DMS53 treated with DMSO at 0.1 percent for 48 hours (cell line): ENCODE data around the gene LDLR.
"Not testable (repeated sequence)": the region's sequence is repeated elsewhere in the genome, so short reads cannot be mapped to it uniquely, and the experiment has no call there.

Experiments
- DNase-seq: peaks from one replicate; lab custom pipeline; 2025; ENCODE audit not compliant: unreplicated experiment; lab: John Stamatoyannopoulos, UW

LDLR gene

GRCh38 chr19:11138601-11139300 is 49.5 kb downstream of the LDLR start:
- DNase-seq = peak; percentile 53

GRCh38 chr19:11140023-11140538 is 50.8 kb downstream of the LDLR start:
- DNase-seq = not testable (repeated sequence)

GRCh38 chr19:11140896-11141295 is 51.6 kb downstream of the LDLR start:
- DNase-seq = no peak

DNA sequence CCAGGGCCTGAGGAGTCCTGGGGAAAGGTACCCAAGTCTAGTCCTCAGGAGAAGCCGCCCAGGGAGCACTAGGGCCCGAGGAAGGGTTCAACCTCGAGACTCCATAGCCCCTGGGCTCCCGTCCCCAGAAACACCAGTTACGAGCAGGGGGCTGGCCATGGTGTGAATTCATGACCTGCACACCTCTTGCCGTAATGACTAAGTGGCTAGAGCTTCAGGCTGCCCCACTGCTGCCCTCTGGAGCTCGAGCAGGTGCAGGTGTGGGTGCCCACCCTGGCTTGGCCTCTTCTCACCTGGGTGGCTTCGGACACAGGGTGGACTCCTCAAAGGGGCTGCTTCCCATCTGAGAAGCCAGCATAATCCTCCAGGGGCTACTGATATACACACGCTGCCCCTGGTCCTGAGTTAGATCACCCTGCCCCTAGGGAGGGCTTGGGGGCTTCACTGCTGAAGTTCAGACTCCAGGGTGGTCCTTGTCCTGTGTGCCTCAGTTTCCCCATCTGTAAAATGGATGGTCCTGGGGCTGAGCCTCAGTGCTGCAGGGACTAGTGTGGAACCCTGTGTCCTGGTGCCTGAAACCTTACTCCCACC is 52.8 kb downstream of the LDLR start:
- peak; percentile 11 for DNase-seq

DNA sequence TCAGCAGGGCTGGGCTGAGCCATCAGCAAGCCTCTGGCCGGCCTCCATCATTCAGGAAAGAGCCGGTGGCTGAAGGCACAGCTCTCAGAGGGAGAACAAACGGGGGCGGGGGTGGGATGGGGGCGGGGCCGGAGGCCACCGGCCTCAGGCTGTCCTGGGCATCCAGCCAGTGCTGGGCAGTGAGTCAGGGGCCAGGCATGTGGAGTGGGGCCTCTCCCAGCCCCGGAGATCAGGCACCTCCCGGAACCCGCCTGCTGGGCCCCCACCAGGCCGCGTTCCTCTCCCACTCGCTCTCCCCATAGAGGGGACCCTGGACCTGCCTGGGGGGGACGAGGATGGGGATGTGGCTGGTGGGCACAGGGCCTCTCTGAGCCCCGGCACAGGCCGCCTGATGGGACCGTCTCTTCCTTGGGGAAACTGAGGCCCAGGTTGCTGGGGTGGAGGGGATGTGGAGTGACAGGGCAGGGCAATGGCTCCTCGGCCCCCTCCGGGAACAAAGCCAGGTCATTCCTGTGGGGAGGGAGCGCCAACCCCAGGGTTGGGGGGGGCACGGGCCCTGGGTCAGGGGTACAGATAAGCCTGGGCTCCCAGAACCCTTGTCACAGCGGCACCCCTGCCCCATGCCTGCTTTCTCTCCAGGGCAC is 53.4 kb downstream of the LDLR start:
- peak; percentile 58 for DNase-seq

DNA sequence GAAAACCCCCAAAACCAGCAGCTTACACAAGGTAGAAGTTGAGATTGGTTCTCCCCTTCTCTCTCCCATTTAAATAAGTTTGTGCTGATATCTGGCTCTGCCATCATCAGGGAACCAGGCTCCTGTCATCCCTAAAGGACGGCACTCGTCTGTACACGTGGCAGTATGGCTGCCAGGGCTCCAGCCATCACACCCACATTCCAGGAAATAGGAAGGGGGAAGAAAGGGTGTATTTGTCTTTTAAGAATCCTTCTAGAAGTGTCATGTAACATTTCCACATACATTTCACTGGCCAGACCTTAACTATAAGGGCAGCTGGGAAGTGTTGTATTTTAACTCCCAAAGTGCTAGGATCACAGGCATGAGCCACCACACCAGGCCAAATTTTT is 56.3 kb downstream of the LDLR start:
- DNase-seq = no peak

GRCh38 chr19:11148001-11148400 is 58.7 kb downstream of the LDLR start:
- no peak for DNase-seq

DNA sequence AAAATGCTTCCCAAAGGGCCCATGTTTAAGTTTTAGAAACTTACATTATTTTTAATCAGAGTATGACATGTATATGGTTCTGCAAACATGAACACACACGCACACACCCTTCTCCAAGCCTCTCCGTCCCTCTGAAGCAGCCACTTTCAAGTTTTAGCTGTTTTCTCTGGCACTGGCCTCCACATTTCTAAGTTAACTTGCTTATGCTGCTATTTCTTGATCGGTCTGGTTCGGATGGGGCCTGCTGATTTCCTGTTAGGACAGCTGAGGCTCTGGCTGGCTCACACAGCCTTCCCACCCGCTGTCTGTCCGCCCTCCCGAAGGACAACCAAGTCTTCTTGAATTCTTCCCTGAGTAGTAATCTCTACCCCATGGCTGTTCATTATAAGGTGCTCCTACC is 61.9 kb downstream of the LDLR start:
- no peak for DNase-seq

DNA sequence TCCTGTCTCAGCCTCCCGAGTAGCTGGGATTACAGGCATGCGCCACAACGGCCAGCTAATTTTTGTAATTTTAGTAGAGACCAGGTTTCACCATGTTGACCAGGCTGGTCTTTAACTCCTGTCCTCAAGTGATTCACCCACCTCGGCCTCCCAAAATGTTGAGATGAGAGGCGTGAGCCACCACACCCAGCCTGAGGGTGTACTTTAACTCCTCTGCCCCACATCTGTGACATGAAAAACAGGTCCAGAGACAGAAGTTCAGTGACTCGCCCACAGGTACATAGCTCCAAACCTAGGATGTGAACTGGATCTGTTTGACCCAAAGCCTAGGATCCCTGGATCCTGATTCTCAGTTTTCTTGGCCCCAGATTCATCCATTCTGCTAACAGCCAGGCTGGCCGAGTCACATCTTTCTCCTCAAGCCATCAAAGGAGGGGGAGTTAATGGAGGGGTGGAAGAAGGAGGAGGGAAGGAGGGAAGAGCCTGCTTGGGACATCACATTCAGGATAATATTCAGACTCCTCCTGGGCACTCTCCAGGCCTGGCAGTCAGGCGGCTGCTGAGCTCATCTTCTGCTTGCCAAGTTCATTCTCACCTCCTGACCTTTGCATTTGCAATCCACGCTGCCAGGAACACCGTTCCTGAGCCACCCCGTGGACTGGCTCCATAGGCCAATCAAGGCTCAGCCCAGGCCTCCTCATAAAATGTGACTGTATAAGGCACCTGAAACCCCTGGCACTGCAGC is 63.2 kb downstream of the LDLR start:
- no peak for DNase-seq

DNA sequence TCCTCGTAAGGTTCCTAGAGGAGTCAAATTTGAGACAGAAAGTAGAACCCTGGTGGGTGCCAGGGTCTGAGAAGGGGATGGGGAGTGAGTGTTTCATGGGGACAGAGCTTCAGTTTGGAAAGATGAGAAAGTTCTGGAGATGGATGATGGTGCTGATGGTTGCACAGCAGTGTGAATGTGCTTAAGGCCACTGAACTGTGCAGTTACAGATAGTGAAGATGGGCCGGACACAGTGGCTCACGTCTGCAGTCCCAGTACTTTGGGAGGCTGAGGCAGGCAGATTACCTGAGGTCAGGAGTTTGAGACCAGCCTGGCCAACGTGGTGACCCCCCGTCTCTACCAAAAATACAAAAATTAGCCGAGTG is 65.4 kb downstream of the LDLR start:
- no peak for DNase-seq

GRCh38 chr19:11155373-11156120 is 66.3 kb downstream of the LDLR start, which contains the start of gene SPC24:
TSS of gene SPC24 (minus strand) at chr19:11155782. CDS start at chr19:11155776, 6 bp downstream.
- peak; percentile 90 for DNase-seq

DNA sequence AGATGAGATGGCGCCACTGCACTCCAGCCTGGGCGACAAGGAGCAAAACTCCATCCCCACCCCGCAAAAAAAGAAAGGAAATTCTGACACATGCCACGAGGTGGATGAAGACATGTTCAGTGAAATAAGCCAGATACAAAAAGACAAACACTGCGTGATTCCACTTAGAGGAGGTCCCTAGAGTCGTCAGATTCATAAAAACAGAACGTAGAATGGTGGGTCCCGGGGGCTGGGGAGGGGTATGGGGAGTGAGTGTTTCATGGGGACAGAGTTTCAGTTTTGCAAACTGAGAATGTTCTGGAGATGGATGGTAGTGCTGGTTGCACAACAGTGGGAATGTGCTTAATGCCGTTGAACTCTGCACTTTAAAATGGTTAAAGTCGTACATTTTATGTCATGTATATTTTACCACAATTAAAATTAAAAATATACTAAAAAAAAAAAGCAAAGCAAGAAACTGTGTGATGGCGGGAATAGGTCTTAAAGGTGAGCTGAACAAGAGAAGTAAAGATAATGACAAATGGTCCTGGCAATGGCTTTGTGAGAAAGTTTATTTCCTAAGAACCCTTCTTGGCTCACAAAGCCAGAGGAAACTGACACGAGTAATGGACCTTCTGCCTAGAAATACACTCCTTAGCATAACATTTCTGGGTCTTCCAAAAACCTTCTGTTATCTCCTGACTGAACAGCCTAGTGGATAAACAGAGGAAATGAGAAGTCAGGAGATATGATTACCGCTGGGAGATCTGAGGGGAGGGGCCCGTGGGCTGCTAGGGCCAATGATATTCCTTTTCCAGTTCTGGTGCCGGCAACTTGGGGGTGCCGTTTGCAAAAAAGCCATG is 70.6 kb downstream of the LDLR start:
- DNase-seq = no peak

GRCh38 chr19:11160440-11160768 is 71.1 kb downstream of the LDLR start:
- DNase-seq = not testable (repeated sequence)

DNA sequence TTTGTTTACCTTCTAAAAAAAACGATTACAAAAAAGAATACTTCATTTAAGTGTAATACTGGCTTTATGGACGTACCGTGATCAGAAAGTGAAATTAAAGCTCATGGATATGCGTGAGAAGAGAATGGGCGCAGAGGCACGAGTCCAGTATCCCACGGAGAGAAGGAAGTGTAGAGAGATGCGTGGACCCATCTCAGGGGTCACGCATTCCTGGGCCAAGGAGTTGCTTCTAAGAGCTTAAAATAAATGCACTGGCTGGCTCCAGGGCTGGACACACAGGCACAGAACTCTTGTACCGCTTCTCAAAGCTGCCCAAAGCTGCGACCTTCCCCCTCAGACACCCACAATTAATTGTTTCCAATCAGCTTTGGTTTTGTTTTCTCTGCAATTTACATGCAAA is 75.0 kb downstream of the LDLR start:
- DNase-seq = no peak

- no peak for DNase-seq
Observed at GRCh38 chr19:11164879-11165406, 75.7 kb downstream of the LDLR start.

DNA sequence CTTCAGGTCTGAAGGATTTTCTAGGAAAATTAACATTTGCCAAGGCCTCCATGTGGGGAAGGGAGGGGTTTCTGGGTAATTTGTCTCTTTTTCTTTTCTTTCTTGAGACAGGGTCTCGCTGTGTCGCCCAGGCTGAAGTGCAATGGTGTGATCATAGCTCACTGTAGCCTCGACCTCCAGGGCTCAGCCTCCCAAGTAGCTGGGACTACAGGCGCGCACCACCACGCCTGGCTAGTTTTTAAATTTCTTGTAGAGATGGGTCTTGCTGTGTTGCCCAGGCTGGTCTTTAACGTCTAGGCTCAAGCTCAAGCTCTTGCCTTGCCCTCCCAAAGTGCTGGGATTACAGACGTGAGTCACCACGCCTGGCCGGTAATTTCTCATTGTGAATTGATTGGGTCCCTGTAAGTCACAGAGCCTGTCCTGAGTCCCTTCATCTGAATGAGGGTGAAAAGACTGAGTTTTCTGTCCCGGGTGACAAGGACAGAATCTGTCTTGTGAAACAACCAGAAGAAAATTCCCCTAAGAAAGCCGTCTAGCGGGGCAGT is 76.3 kb downstream of the LDLR start:
- DNase-seq = no peak

- no peak for DNase-seq
Observed at GRCh38 chr19:11166281-11167142, 77.2 kb downstream of the LDLR start.

DNA sequence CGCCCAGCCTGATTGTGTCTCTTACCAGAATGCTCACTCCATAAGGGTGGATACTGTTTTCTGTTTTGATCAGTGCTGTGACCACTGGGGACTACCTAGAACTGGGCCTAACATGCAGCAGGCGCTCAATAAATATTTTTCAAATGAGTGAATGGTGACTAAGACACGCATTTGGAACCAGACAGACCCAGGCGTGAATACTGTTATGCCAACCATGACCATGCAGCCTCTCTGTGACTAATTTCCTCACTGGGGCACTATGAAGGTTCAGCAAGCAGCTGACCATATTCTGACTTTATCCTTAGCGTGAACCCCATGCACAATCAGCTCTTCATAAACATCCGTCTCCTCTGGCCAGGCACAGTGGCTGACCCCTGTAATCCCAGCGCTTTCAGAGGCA is 79.3 kb downstream of the LDLR start:
- no peak for DNase-seq
